ENCODE data around the gene RCOR2.

Gene RCOR2

GRCh38 chr11:63907063-63907462 is 9.9 kb downstream of the RCOR2 start:
- DNase-seq = no peak

- peak; percentile 62 for DNase-seq
Measured at GRCh38 chr11:63906585-63906984, 10.4 kb downstream of the RCOR2 start.

GRCh38 chr11:63906087-63906486 is 10.9 kb downstream of the RCOR2 start:
- DNase-seq = no peak

DNA sequence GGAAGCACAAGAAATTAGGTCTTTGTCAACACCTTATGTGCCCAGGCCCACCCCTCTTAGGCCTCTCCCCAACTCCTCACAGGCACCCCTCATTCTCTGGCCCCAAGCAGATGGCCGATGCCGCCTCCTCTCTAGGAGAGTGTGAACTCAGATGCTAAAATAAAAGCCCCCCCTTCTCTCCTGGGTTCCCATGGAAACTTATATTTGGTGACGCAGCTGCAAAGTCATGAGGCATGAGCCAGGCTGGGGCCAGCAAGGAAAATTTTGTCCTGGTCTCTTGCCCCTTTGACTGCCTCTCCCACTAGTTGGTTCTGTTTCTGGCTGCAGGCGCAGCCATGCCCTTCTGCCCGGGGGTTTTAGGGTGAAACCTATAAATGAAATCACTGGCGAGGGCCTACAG is 11.8 kb downstream of the RCOR2 start:
- DNase-seq = no peak

- no peak for DNase-seq
Measured at GRCh38 chr11:63904743-63905142, 12.2 kb downstream of the RCOR2 start.

GRCh38 chr11:63903884-63904283 is 13.1 kb downstream of the RCOR2 start:
- DNase-seq = no peak

DNA sequence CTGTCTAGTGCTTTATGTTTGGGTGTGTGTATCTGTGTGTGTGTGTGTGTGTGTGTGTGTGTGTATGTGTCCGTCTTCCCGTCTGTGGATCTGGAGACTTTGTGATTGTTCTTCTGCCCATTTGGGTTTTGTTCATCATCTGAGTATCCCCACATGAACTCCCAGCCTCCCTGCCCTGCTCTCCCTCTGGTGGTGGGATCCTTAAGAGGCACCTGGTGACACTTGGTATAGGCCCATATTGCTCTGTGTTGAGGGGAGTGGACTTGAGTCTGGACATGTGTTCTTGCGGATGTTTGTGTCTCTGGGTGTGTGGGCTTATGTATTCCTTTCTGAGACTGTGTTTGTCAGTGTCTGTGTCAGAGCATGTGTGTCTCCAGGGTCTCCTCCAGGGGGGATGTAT is 15.3 kb downstream of the RCOR2 start:
- no peak for DNase-seq

GRCh38 chr11:63897459-63898146 is 19.4 kb downstream of the RCOR2 start:
- DNase-seq = no peak

DNA sequence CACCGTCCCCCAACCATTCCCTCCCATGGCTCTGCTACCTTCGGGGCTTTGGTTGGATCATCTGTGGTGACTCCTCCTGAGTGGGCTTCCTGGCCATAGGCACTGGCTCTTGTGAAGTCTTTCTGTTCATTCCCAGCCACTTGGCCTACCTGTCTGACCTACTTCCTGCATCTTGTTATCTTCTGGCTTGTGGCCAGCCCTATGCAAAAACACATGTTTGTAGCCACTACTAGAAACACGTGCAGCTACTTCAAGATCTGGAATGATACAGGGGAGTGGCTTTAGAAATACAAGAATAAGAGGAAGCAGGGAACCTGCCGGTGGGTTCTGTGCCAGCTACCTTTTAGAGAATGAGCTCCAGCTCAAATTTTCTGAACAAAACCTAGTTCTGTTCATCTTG is 20.9 kb downstream of the RCOR2 start:
- no peak for DNase-seq

DNA sequence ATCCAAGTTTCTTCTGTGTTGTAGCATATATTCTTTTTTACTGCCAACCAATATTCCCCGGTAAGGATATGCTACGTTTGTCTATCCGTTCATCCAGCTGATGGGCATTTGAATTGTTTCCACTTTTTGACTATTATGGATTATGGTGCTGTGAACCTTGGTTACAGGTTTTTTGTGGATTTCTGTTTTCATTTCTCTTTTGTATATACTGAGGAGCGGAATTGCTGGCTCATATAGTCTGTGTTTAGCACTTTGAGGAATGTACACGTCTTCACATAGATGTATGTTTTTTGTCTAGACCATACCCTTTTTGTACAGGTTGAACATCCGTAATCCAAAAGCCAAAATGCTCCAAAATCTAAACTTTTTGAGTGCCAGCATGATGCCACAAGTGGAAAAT is 23.6 kb downstream of the RCOR2 start:
- no peak for DNase-seq

- no peak for DNase-seq
Measured at GRCh38 chr11:63892228-63892627, 24.7 kb downstream of the RCOR2 start.

DNA sequence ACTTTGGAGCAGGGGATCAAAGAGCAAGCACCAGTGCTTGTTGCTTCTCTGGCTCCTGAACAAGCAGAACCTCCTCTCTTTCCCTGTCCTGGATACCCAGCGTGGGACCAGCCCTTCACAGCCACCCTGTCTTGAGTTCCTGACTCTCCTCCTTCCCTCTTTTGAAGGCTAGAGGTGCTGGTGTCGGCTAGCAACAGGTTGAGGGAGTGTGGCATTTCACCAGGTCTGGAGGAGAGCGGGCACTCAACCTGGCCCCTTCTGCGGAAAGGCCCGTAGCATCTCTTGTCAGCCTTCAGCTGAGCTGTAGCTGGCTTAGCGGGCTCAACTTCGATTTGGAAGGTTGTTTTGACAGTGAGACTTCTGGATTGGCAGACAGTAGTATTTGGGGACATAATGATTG is 26.6 kb downstream of the RCOR2 start:
- no peak for DNase-seq

- no peak for DNase-seq
Measured at GRCh38 chr11:63889344-63889743, 27.6 kb downstream of the RCOR2 start.

DNA sequence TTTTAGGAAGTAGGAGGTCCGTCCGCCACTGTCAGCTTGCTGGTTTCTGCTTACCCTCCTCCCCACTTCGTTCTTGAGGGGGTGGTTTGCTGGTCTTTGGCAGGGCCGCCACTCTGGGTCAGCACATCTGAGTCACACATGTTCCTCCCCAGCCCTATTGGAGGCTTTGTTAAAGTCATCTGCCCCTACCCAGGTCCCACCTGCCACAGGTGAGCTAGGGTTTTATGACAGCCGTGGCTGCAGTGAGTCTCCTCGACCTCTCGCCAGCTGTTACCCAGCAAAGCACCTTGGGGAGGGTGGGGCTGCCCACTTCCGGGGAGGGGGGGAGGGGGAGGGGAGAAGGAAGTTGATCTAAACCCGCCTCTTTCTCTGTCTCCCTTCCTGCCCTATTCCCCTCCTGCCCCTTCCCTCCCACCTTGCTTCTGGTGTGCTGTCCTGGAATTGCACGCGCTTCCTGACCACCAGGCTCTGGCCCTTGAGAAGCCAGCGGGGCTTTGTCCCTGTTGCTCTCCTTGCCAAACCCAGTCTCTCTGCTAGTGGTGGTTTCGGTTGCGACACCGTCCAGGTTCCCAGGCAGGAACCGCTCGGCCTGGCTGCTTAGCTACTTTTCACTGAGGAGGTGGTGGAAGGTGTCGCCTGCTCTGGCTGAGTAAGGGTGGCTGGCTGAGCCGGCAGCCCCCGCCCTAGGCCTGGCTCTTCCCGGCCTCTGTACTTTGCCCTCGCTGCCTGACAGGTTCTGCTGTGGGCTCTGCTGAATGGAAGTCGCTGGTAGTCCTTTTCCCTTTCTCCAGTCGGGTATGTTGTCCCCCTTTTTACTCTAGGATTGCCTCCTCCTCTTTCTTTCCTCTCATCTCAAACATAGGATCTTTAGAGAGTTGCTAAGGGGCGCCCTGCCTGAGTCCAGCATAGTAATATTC is 28.5 kb downstream of the RCOR2 start:
- peak; percentile 66 to 72 for DNase-seq

GRCh38 chr11:63887386-63887999 is 29.5 kb downstream of the RCOR2 start:
- no peak for DNase-seq

DNA sequence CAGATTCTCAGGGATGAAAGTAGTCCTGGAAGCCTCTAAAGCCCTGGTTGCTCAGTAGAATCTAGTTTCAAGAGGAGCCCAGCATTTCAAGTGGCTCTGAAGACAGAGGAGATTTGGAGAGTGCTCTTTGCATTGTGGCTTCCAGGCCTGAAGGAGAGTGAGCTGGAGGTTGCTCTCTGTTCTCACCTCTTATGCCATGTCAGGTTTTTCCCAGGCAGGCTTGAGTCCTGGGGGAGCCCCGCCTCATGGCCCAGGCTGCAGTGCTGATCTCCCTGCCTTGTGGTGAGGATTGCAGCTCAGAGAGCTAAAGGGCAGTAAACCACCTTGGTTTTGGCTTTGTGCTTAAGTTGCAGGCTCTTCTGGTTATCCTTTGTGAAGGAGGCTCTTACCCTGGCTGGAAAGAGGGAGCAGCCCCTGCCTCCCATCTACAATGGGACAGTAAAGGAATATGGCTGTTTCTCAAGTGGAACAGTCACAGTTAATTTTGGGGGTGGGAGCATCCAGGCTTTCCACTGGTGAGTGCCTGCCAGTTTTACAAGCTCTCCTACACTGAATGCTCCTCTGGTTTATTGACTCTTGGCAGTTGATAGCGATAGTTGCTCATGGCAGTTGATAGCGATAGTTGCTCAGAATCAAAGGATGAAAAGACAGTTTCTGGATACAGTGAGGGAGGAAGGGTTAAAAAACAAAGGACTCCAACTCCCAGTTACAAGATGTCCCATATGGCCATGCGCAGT is 32.6 kb downstream of the RCOR2 start:
- DNase-seq = no peak

- no peak for DNase-seq
Measured at GRCh38 chr11:63883791-63884190, 33.2 kb downstream of the RCOR2 start.

DNA sequence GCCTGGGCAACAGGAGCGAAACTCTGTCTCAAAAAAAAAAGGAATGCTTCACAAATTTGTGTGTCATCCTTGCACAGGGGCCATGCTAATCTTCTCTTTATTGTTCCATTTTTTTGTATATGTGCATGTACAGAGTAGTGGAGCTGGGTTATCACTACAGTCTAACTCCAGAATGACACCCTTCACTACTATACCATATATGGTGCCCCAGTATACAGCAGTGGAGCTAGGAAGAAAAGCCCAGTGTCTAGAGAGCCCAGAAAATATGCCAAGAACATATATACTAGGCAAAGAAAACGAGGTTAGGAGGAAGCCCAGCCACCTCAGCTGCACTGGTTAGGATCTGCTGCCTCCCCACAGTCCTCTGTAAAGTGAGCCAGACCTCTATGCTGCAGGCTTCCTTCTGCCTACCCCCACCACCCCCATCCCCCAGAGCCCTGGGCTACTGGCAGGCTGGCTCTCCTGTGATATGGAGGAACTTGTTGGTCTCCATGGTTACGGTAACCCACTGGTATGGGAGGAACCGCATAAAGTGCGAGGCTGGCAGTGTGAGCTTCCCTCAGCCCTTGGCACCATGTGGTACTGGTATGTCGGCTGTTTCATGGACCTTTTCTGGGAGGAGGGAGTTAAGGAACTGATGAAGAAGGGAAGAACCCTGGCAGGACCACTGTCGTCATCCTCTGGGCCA is 34.3 kb downstream of the RCOR2 start:
- no peak for DNase-seq

DNA sequence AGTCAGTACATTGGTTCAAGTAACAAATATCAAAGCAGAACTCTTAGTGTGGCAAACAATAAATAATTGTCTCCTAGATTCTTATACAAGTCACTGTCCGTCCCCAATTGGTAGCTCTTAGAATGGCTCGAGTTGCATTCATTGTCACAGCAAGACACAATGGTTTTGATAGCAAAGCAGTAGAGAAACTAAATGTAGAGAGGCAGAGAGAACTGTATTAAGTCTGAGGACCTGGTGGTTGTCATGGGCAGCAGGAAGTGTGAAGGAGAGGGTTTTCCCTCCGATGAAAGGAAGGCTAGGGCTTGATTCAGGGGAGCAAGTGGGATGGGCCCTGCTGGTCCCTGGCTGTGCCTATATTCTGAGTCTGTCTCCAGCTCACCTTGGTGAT is 36.6 kb downstream of the RCOR2 start:
- no peak for DNase-seq

- DNase-seq = no peak
Measured at GRCh38 chr11:63879598-63880402, 37.2 kb downstream of the RCOR2 start.

DNA sequence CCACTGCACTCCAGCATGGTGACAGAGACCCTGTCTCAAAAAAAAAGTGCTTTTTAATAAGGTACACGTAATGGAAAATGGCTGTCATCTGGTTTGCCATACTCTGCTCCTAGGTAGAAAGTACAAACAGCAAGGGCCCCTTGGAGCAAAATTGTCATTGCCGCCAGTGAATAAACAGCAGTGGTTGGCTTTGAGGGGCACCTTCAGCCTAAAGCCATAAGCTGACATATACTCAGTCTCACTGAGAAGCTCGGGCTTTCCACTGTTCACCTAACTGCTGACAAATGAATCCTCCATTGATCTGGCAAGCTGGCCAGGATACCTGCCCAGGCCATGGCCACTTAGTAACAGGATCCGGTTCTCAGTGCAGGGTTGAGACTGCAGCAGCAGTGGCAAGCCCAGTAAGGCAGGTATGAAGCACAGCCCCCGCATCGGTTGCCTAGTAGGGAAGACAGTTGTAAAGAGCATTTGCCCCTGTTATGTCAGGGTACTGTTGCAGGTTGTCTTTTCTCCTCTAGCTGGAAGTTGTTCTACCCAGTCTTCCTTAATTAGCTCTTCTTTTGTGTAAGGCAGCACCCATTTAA is 39.2 kb downstream of the RCOR2 start:
- DNase-seq = no peak

Measured in activated CD4-positive, alpha-beta T cell treated with anti-CD3 and anti-CD28 coated beads, Interleukin-2, amount 50 U/mL, for 48 hours (primary cell).